ENCODE measurements around the gene ABCC6. TPM values are rescaled to one million over a fixed set of nuclear protein-coding genes. Genes with fewer than 3 reads are reported as not detected.

Gene ABCC6
- total RNA-seq, 1 experiment from 2014 or later: 2.9 TPM

DNA sequence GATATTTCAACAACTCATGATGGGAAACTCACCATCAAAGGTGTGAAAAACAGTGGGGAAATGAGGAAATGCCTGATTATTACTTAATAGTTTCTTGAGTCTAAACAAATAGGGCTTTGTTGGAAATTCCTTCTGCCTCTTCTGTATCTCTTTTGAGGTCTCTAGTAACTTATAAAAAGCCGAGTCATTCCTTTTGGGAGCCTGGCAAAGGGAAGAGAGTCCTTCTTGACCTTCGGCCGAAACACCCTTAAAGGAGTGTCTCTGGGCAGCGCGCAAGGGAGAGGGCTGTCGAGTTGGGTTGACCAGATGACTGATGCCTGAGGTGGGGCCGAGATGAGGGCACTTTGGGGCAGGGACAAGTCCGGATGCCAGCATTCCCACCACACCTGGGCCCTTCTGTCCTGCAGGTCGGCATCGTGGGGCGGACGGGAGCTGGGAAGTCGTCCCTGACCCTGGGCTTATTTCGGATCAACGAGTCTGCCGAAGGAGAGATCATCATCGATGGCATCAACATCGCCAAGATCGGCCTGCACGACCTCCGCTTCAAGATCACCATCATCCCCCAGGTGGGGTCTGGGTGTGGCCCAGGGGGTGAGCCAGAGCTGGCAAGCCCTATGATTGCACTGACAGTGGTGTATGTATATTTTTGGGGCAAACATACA is 89.2 kb downstream of the ABCC6 start:
- in situ Hi-C loops (cut with HindIII; ENCODE audit: low pct_unique_long_range_greater_than_20kb, low sequenced_read_pairs): no loop called here
- H3K36me3 ChIP-seq (ENCODE audit: control insufficient read depth, insufficient read depth, low read length): peaks cover 56% of the 10 kb centered on the region

DNA sequence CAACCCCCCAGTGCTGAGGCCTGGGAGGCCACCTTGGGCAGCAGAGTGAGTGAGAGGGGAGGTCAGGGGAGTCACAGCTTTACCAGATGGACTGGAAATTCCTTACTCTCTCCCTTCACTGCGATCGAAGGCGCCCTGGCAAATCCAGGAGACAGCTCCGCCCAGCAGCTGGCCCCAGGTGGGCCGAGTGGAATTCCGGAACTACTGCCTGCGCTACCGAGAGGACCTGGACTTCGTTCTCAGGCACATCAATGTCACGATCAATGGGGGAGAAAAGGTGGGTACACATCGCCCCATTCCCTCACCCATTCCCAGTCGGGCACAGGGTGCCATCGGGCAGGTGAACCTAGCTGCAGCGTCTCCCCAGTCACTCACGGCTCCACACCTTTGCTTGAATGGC is 91.6 kb downstream of the ABCC6 start:
- H3K4me3 ChIP-seq (ENCODE audit: low read depth in 2 of 2, low read length in 2 of 2): no peak overlapping the region
- peaks cover 48% of the 10 kb centered on the region for H3K36me3 ChIP-seq (ENCODE audit: control insufficient read depth, insufficient read depth, low read length)
- TF ChIP-seq SIN3A (IDR thresholded peaks at IDR 0.05; ENCODE audit: borderline replicate concordance, insufficient read depth, low read depth, low read length) (no peak), POLR2AphosphoS5 (IDR thresholded peaks at IDR 0.05; ENCODE audit: low read depth, low read length) (no peak), CTCF (IDR thresholded peaks at IDR 0.05) (no peak), TCF7L2 (IDR thresholded peaks at IDR 0.05; ENCODE audit: low read depth, low read length) (no peak), REST (IDR thresholded peaks at IDR 0.05; ENCODE audit: insufficient read depth in 1 of 2, low read depth in 2 of 2, low read length in 1 of 2) (no peak)
- ATAC-seq (no peak), DNase-seq (ENCODE audit: low read depth, low spot score) (no peak)
- in situ Hi-C loops (cut with HindIII; ENCODE audit: low pct_unique_long_range_greater_than_20kb, low sequenced_read_pairs) (no loop called here), intact Hi-C loops (cut with micrococcal nuclease; ENCODE audit: unreplicated experiment) (no loop called here)
- BruUV-seq (replicated peaks): no TSS peak
- no peaks in the 10 kb centered on the region for H3K9me3 ChIP-seq (ENCODE audit: control insufficient read depth, insufficient read depth, low read depth, low read length)
- no peaks in the 10 kb centered on the region for H3K27me3 ChIP-seq (ENCODE audit: control insufficient read depth, insufficient read depth, low read length)
- ChIA-PET POLR2A (no interaction called here), CTCF (no interaction called here)
- H3K27ac ChIP-seq (ENCODE audit: low read length): no peak overlapping the region
- H3K4me1 ChIP-seq (ENCODE audit: control insufficient read depth, insufficient read depth, low read length): no peaks in the 10 kb centered on the region

More for the DNA sequence above, 89.2 kb downstream of the ABCC6 start:
- Histone ChIP-seq H3K4me1 (ENCODE audit: control insufficient read depth, insufficient read depth, low read length) (no peaks in the 10 kb centered on the region), H3K9me3 (ENCODE audit: control insufficient read depth, insufficient read depth, low read depth, low read length) (no peaks in the 10 kb centered on the region), H3K27me3 (ENCODE audit: control insufficient read depth, insufficient read depth, low read length) (no peaks in the 10 kb centered on the region), H3K27ac (ENCODE audit: low read length) (no peak overlapping the region), H3K4me3 (ENCODE audit: low read depth in 2 of 2, low read length in 2 of 2) (no peak overlapping the region)
- intact Hi-C loops (cut with micrococcal nuclease; ENCODE audit: unreplicated experiment): no loop called here
- ChIA-PET POLR2A (no interaction called here), CTCF (no interaction called here)
- TF ChIP-seq SIN3A (IDR thresholded peaks at IDR 0.05; ENCODE audit: borderline replicate concordance, insufficient read depth, low read depth, low read length): no peak
- TF ChIP-seq POLR2AphosphoS5 (IDR thresholded peaks at IDR 0.05; ENCODE audit: low read depth, low read length): no peak
- TF ChIP-seq CTCF (IDR thresholded peaks at IDR 0.05): no peak
- no peak for TF ChIP-seq TCF7L2 (IDR thresholded peaks at IDR 0.05; ENCODE audit: low read depth, low read length)
- no peak for TF ChIP-seq REST (IDR thresholded peaks at IDR 0.05; ENCODE audit: insufficient read depth in 1 of 2, low read depth in 2 of 2, low read length in 1 of 2)
- DNase-seq (ENCODE audit: low read depth, low spot score): no peak
- no TSS peak for BruUV-seq (replicated peaks)
- no peak for ATAC-seq
